Measurements from ENCODE around the gene GTF3C1.
"Not testable (repeated sequence)": the region's sequence is repeated elsewhere in the genome, so short reads cannot be mapped to it uniquely, and the experiment has no call there.

DNA sequence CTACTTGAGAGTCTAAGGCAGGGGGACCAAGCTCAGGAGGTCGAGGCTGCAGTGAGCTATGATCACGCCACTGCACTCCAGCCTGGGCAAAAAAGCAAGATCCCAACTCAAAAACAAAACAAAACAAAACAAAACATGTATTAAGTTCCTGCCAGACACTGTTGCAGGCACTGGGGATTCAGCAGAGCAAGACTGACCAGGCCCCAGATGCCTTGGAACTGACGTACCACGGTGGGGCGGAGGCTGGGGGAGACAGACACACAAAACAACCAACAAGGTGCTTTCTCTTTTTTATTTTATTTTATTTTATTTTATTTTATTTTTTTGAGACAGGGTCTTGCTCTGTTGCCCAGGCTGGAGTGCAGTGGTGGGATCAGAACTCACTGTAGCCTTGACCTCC is 114.6 kb downstream of the GTF3C1 start:
- not testable (repeated sequence) for TF ChIP-seq HNF4G (IDR thresholded peaks at IDR 0.05); RAD21 (IDR thresholded peaks at IDR 0.05); SP1 (IDR thresholded peaks at IDR 0.05); EGR1 (IDR thresholded peaks at IDR 0.05; ENCODE audit: low read depth in 2 of 2); RXRA (IDR thresholded peaks at IDR 0.05); GABPA (IDR thresholded peaks at IDR 0.05 in 1 of 2, conservative IDR thresholded peaks at IDR 0.05 in 1 of 2); YY1 (IDR thresholded peaks at IDR 0.05)
- TF ChIP-seq, protein P1, sequence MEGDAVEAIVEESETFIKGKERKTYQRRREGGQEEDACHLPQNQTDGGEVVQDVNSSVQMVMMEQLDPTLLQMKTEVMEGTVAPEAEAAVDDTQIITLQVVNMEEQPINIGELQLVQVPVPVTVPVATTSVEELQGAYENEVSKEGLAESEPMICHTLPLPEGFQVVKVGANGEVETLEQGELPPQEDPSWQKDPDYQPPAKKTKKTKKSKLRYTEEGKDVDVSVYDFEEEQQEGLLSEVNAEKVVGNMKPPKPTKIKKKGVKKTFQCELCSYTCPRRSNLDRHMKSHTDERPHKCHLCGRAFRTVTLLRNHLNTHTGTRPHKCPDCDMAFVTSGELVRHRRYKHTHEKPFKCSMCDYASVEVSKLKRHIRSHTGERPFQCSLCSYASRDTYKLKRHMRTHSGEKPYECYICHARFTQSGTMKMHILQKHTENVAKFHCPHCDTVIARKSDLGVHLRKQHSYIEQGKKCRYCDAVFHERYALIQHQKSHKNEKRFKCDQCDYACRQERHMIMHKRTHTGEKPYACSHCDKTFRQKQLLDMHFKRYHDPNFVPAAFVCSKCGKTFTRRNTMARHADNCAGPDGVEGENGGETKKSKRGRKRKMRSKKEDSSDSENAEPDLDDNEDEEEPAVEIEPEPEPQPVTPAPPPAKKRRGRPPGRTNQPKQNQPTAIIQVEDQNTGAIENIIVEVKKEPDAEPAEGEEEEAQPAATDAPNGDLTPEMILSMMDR (IDR thresholded peaks at IDR 0.05; ENCODE audit: low read depth, low read length, missing input control), result not testable (repeated sequence)
- TF ChIP-seq, protein P2, sequence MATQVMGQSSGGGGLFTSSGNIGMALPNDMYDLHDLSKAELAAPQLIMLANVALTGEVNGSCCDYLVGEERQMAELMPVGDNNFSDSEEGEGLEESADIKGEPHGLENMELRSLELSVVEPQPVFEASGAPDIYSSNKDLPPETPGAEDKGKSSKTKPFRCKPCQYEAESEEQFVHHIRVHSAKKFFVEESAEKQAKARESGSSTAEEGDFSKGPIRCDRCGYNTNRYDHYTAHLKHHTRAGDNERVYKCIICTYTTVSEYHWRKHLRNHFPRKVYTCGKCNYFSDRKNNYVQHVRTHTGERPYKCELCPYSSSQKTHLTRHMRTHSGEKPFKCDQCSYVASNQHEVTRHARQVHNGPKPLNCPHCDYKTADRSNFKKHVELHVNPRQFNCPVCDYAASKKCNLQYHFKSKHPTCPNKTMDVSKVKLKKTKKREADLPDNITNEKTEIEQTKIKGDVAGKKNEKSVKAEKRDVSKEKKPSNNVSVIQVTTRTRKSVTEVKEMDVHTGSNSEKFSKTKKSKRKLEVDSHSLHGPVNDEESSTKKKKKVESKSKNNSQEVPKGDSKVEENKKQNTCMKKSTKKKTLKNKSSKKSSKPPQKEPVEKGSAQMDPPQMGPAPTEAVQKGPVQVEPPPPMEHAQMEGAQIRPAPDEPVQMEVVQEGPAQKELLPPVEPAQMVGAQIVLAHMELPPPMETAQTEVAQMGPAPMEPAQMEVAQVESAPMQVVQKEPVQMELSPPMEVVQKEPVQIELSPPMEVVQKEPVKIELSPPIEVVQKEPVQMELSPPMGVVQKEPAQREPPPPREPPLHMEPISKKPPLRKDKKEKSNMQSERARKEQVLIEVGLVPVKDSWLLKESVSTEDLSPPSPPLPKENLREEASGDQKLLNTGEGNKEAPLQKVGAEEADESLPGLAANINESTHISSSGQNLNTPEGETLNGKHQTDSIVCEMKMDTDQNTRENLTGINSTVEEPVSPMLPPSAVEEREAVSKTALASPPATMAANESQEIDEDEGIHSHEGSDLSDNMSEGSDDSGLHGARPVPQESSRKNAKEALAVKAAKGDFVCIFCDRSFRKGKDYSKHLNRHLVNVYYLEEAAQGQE (IDR thresholded peaks at IDR 0.05), result not testable (repeated sequence)
- TF ChIP-seq, protein P3, sequence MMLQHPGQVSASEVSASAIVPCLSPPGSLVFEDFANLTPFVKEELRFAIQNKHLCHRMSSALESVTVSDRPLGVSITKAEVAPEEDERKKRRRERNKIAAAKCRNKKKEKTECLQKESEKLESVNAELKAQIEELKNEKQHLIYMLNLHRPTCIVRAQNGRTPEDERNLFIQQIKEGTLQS (IDR thresholded peaks at IDR 0.05), result not testable (repeated sequence)

Measured in liver (tissue), 3 donors.